ENCODE data around the gene SATB1.

- TF ChIP-seq POLR2AphosphoS5 (IDR thresholded peaks at IDR 0.05; ENCODE audit: low read depth) (no peak), CTCF (conservative IDR thresholded peaks at IDR 0.05; ENCODE audit: low read depth in 2 of 2) (no peak), EZH2 (IDR thresholded peaks at IDR 0.05; ENCODE audit: low read depth, unreplicated experiment) (no peak), EZH2phosphoT487 (IDR thresholded peaks at IDR 0.05; ENCODE audit: unreplicated experiment) (no peak), REST (IDR thresholded peaks at IDR 0.05; ENCODE audit: unreplicated experiment) (no peak), CREB1 (CRISPR knock-in tag; IDR thresholded peaks at IDR 0.05; ENCODE audit: low read depth) (no peak), NANOG (IDR thresholded peaks at IDR 0.05; ENCODE audit: borderline replicate concordance) (no peak)
These were observed 67.4 kb downstream of the SATB1 start for GRCh38 chr3:18357747-18358146.
